ENCODE data around the gene TBC1D16. TPM values are rescaled to one million over a fixed set of nuclear protein-coding genes. Genes with fewer than 3 reads are reported as not detected.

The TBC1D16 gene
- total RNA-seq, 3 donors from 2014 or later (not counting 1 experiment from before 2014, with no cell fraction given), result 0.49 to 1.00 (median 0.65) TPM

DNA sequence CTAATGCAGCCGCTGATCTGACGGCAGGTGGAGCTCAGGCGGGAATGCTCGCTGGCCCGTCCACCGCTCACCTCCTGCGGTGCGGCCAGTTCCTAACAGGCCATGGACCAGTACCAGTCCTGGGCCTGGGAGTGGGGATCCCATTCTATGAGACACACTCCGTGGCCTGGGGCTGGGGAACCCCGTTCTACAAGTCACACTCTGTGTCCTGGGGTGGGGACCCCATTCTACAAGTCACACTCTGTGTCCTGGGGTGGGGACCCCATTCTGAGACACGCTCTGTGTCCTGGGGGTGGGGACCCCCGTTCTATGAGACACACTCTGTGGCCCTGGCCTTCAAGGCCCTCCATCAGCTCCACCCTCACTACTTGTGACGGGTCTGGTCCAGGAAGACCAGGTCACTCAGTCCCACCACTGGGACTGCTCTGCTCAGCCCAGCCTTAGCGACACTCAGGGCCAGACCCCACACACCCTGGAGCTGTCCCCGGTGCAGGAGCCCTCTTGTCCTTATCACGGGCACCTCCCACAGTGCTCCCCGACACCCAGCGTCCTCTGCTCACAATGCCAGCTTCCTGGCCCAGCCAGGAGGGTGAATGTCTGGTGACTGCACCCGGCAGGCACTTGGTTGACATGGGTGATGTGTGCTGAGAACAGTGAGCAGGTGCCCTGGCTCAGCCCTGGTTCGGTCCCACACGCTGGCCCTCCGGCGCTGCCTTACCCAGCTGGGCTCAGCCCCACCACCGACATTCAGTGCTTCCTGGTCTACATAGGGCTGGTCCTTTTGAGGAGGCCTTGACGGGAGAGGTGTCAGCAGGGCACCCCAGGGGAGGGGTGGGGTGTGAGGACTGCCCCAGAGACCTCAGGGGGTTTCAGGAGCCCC lies 89.1 kb downstream of the TBC1D16 start:
- H3K27me3 ChIP-seq (ENCODE audit: control insufficient read depth, insufficient read depth, low read length), result no peaks in the 10 kb centered on the region
- no peak overlapping the region for H3K27ac ChIP-seq (ENCODE audit: low read length)
- Mint-ChIP-seq H3K27ac (no peak overlapping the region), H3K36me3 (no peaks in the 10 kb centered on the region), H3K9me3 (no peaks in the 10 kb centered on the region), H3K4me3 (no peak overlapping the region), H3K4me1 (peaks cover 7 to 8% of the 10 kb centered on the region in 2 donors), H3K27me3 (ENCODE audit: low read depth in 2 of 2) (no peaks in the 10 kb centered on the region)
- intact Hi-C loops (cut with micrococcal nuclease), result no loop called here
- peaks cover 17% of the 10 kb centered on the region for H3K4me1 ChIP-seq (ENCODE audit: control insufficient read depth, insufficient read depth, low read length)
- DNase-seq, result no peak
- no peak overlapping the region for H3K4me3 ChIP-seq (ENCODE audit: low read length)
- WGBS (ENCODE audit: insufficient coverage), result 83% methylated on average over 25 of the region's 25 CpGs
- no peaks in the 10 kb centered on the region for H3K9me3 ChIP-seq (ENCODE audit: control insufficient read depth, insufficient read depth, low read length)
- H3K36me3 ChIP-seq (ENCODE audit: control insufficient read depth, insufficient read depth, low read length), result no peaks in the 10 kb centered on the region
- TF ChIP-seq CTCF (IDR thresholded peaks at IDR 0.05), result no peak
- no peak for ATAC-seq

GRCh38 chr17:79945591-79946255 lies 89.9 kb downstream of the TBC1D16 start:
- DNase-seq (no peak), ATAC-seq (no peak)
- H3K27ac ChIP-seq (ENCODE audit: low read length), result no peak overlapping the region
- Mint-ChIP-seq H3K27me3 (ENCODE audit: low read depth in 2 of 2) (no peaks in the 10 kb centered on the region), H3K27ac (no peak overlapping the region), H3K36me3 (no peaks in the 10 kb centered on the region), H3K9me3 (no peaks in the 10 kb centered on the region), H3K4me1 (peaks cover 7 to 8% of the 10 kb centered on the region in 2 donors), H3K4me3 (no peak overlapping the region)
- H3K4me1 ChIP-seq (ENCODE audit: control insufficient read depth, insufficient read depth, low read length), result peaks cover 17% of the 10 kb centered on the region
- no peaks in the 10 kb centered on the region for H3K9me3 ChIP-seq (ENCODE audit: control insufficient read depth, insufficient read depth, low read length)
- 90% methylated on average over 25 of the region's 25 CpGs for WGBS (ENCODE audit: insufficient coverage)
- no peaks in the 10 kb centered on the region for H3K36me3 ChIP-seq (ENCODE audit: control insufficient read depth, insufficient read depth, low read length)
- no peak for TF ChIP-seq CTCF (IDR thresholded peaks at IDR 0.05)
- intact Hi-C loops (cut with micrococcal nuclease), result no loop called here
- no peak overlapping the region for H3K4me3 ChIP-seq (ENCODE audit: low read length)
- H3K27me3 ChIP-seq (ENCODE audit: control insufficient read depth, insufficient read depth, low read length), result no peaks in the 10 kb centered on the region

DNA sequence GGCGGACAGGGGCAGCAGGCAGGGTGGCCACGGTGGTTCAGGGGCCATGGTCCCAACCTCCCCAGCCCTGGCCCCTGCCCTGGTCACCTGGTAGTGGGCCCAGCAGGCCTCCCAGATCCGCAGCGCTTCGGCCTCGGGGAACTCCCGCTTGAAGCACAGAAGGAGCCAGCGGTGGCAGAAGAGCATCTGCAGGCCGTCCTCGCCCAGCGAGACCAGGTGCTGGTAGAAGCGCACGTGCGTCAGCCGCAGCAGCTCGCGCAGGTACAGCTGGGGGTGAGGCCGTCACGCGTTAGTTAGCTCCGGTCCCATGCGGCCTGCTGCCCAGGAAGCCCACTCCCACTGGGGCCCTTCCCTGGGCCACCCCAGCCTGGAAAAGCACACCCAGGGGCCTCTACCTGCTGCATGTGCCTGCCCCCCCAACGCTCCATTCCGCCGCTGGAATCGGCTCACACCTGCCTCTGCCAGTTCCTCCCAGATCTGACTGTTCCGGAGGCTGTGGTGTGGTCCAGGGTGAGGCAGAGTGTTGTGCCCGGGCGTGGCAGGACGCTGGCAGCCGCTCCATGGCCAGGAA lies 90.8 kb downstream of the TBC1D16 start:
- WGBS (ENCODE audit: insufficient coverage), result 96% methylated on average over 31 of the region's 31 CpGs
- TF ChIP-seq CTCF (IDR thresholded peaks at IDR 0.05), result no peak
- Histone ChIP-seq H3K9me3 (ENCODE audit: control insufficient read depth, insufficient read depth, low read length) (no peaks in the 10 kb centered on the region), H3K4me1 (ENCODE audit: control insufficient read depth, insufficient read depth, low read length) (peaks cover 17% of the 10 kb centered on the region), H3K36me3 (ENCODE audit: control insufficient read depth, insufficient read depth, low read length) (no peaks in the 10 kb centered on the region), H3K4me3 (ENCODE audit: low read length) (no peak overlapping the region), H3K27me3 (ENCODE audit: control insufficient read depth, insufficient read depth, low read length) (no peaks in the 10 kb centered on the region), H3K27ac (ENCODE audit: low read length) (no peak overlapping the region)
- peaks cover 7 to 8% of the 10 kb centered on the region in 2 donors for H3K4me1 Mint-ChIP-seq
- H3K27ac Mint-ChIP-seq, result no peak overlapping the region
- ATAC-seq, result no peak
- H3K4me3 Mint-ChIP-seq, result no peak overlapping the region
- H3K27me3 Mint-ChIP-seq (ENCODE audit: low read depth in 2 of 2), result no peaks in the 10 kb centered on the region
- H3K36me3 Mint-ChIP-seq, result no peaks in the 10 kb centered on the region
- no peaks in the 10 kb centered on the region for H3K9me3 Mint-ChIP-seq
- intact Hi-C loops (cut with micrococcal nuclease), result no loop called here
- DNase-seq, result no peak
